H1 (cell line): ENCODE data around the gene LY6G6F. TPM values are rescaled to one million over a fixed set of nuclear protein-coding genes. Genes with fewer than 3 reads are reported as not detected.

Experiments used
- ATF2 ChIP-seq: IDR thresholded peaks from 2 replicates; pipeline ENCODE4 v1.6.1; 2012; ENCODE audit warnings: low read length, inconsistent platforms
- CHD7 ChIP-seq: fragments of 300-600 bp; sonication (generic); IDR thresholded peaks from 2 replicates; pipeline ENCODE4 v1.7.1; 2012; ENCODE audit warnings: low read length, moderate library complexity, mild to moderate bottlenecking, inconsistent platforms; ENCODE audit not compliant: insufficient replicate concordance
- JUND ChIP-seq: IDR thresholded peaks from 2 replicates; pipeline ENCODE4 v1.6.1; 2011; ENCODE audit warnings: mild to moderate bottlenecking, improper control_type of control experiment, low read length
- MAFK ChIP-seq: IDR thresholded peaks from 2 replicates; pipeline ENCODE4 v1.6.1; 2012; ENCODE audit warnings: low read depth, mild to moderate bottlenecking, improper control_type of control experiment, low read length
- PHF8 ChIP-seq: fragments of 200-600 bp; sonication (generic); conservative IDR thresholded peaks from 2 replicates; pipeline ENCODE4 v1.7.1; 2012; ENCODE audit warnings: low read depth, mild to moderate bottlenecking, inconsistent platforms, low read length, moderate library complexity
- RXRA ChIP-seq: IDR thresholded peaks from 2 replicates; pipeline ENCODE4 v1.6.1; 2011; ENCODE audit warnings: low read depth, mild to moderate bottlenecking, low read length, moderate library complexity; ENCODE audit not compliant: insufficient read depth
- SIRT6 ChIP-seq: IDR thresholded peaks from one replicate; pipeline ENCODE4 v1.7.1; 2012; ENCODE audit warnings: low read length, inconsistent platforms
- SP2 ChIP-seq: IDR thresholded peaks from 2 replicates; pipeline ENCODE4 v1.6.1; 2012; ENCODE audit warnings: mild to moderate bottlenecking, low read length, inconsistent platforms
- SP4 ChIP-seq: IDR thresholded peaks from 2 replicates; pipeline ENCODE4 v1.6.1; 2012; ENCODE audit warnings: low read length, inconsistent platforms
- polyA plus RNA-seq, 7 experiments: library from polyadenylated mRNA; depleted of rRNA in 3 of 7; stranded (reverse) in 5 of 7; unstranded in 2 of 7; fragments of >200 nt in 5 of 7; fragments of 200-250 nt in 2 of 7; gene quantifications; 1 replicate in 5 of 7; 2 replicates in 1 of 7; 4 replicates in 1 of 7; pipeline versions ENCODE4 v1.2.1 to v1.2.3, GENCODE V29; 2011 to 2013; ENCODE audit warnings: missing spikeins in 2 of 7, mixed read lengths in 2 of 7
- total RNA-seq: library from RNA; stranded (reverse); fragmentation: NEBNext Ultra II Directional; extraction: Animal tissue kit (Norgen Biotek cat#: 25700); gene quantifications from 2 replicates; pipeline ENCODE4 v1.2.1, GENCODE V29; 2021

LY6G6F gene
- total and polyA plus RNA-seq, 2 of the 8 experiments (the other 6 are each of a cell fraction or from before 2014, with no cell fraction given), result not detected

GRCh38 chr6:31739639-31740396, 33.2 kb downstream of the LY6G6F start, which contains the start of gene MSH5 (continued):
- TF ChIP-seq JUND (no peak), SP4 (peak; percentile 93; the same call in 1 of the 2 replicates), SIRT6 (no peak), SP2 (peak; percentile 48), ATF2 (peak; percentile 77), RXRA (no peak), MAFK (no peak), CHD7 (no peak), PHF8 (peak; percentile 68; the same call in 1 of the 2 replicates)
